ENCODE measurements around the gene POLR2E.

POLR2E gene

GRCh38 chr19:1074544-1075283 is 20.5 kb downstream of the POLR2E start:
- DNase-seq: peak; percentile 94

GRCh38 chr19:1073956-1074517 is 21.1 kb downstream of the POLR2E start:
- DNase-seq: no peak

DNA sequence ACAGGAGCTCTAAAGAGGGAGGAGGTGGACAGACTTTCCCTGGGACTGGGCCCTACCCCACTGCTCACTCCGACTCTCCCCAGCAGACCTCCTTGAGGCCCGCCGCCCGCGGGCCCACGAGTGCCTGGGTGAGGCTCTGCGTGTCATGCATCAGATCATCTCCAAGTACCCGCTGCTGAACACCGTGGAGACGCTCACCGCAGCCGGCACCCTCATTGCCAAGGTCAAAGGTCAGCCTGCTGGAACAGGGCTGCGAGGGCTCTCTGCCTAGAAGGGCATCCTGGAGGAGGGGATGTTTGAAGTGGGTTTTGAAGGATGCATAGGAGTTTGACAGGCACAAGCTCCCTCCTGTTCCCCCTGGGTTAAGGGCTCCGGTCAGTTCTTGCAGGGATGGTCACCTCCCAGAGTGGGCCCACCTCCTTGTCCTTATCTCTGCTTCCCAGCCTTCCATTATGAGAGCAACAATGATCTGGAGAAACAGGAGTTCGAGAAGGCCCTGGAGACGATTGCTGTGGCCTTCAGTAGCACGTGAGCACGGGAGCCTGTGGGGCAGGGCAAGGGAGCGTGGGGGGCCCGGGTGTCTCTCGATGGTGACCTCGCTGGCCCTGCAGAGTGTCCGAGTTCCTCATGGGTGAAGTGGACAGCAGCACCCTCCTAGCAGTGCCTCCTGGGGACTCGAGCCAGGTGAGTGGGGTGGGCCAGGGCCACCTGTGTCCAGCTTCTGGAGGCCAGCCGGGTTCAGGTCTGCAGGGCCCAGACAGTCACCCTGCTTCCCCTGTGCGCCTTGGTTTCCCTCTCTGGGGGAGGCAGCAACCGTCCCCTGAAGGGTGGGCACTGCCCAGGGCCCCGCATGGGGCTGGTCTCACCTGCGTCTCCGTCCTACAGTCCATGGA is 21.9 kb downstream of the POLR2E start:
- no peak for DNase-seq

DNA sequence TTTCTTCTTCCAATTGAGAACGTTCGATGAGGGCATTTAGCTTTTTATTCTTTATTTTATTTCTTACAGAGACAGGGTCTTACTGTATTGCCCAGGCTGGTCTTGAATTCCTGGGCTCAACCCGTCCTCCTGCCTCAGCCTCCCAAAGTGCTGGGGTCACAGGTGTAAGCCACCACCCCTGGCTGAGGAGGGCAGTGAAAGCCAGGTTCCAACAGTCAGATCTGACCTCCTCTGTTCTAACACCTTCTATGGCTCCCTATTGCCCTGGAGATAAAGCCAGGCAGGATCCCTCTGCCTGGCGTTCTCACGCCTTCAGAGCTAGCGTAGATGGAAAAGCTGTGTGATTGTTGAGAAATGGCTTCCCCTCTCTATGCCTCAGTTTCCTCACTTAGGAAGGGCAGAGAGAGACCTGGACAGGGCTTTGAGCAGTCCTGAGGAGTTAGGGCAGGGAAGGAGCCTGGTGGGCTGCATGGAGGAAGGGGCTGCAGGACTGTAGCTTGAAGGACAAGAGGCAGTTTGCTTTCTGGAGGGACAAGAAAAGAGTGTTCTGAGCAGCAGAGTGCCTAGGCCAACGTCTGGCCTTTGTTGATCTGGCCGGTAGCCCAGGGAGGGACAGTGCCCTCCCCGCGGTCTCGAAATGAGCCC is 22.7 kb downstream of the POLR2E start:
- no peak for DNase-seq

- DNase-seq: no peak
These were observed 24.0 kb downstream of the POLR2E start for GRCh38 chr19:1070931-1071791.

DNA sequence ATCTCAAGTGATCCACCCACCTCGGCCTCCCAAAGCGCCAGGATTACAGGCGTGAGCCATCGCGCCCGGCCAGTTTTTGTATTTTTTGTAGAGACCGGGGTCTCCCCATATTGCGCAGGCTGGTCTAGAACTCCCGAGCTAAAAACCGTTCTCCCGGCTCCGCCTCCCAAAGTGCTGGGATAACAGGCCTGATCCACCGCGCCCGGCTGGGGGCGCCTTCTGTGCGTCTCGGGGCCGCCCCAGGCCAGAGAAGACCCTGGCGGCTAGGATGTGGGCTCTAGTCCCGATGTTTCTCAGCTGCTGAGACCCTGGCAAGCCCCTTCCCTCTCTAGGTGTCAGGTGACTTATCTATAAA is 24.6 kb downstream of the POLR2E start:
- DNase-seq: no peak

GRCh38 chr19:1069009-1069779 is 26.0 kb downstream of the POLR2E start:
- DNase-seq: no peak

GRCh38 chr19:1068009-1069001 is 26.9 kb downstream of the POLR2E start:
- DNase-seq: no peak

DNA sequence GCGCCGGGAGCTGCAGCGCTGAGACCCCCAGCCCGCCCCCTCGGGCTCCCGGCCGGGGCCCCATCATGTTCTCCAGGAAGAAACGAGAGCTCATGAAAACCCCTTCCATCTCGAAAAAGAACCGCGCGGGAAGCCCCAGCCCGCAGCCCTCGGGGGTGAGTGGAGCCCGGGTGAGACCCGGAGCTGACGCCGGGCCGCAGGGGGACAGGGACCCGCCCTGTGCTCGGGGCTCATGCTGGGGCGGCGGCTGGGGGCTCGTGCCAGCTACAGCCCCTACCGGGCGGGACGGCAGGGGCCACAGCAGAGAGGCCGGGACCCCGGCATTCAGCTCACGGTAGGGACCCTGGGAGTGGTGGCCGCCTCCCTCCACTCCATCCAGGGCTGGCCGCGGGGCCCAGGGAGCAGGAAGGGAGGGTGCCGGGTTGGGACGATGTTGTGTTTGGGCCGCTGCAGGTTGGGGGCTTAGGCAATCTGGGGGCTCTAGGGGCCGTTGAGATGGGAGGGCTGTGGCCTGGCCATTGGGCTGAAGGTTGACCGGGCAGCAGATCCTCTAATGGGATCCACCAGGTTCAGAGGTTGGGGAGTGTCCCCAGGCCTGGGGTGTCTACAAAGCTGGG is 27.7 kb downstream of the POLR2E start:
- no peak for DNase-seq

GRCh38 chr19:1066748-1067340 is 28.3 kb downstream of the POLR2E start, which contains the start of gene ARHGAP45:
ARHGAP45 (plus strand) TSS chr19:1067167; CDS start chr19:1067406, 239 bp downstream.
- no peak for DNase-seq

DNA sequence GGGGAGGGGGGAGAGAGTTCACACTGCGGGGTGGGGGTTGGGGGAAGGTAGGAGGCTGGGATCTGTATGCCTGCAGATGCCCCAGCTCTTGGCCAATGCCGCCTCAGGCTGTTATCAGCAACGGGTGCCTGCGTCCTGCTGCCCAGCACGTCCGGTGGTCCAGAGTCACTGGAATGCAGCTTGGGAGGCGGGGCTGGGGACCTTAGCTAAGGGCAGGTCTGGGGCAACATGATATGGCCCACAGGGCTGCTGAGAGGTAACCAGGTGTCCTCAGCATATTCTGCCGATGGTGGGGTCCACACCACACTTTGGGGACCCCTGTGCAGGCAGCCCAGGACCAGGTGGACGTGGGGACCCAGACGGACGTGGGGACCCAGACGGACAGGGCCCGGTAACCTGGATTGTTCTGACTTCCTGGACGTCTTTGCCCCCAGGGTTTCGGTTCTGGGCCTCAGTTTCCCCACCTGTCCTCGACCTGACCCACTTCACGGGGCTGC is 28.9 kb downstream of the POLR2E start:
- DNase-seq: no peak

DNA sequence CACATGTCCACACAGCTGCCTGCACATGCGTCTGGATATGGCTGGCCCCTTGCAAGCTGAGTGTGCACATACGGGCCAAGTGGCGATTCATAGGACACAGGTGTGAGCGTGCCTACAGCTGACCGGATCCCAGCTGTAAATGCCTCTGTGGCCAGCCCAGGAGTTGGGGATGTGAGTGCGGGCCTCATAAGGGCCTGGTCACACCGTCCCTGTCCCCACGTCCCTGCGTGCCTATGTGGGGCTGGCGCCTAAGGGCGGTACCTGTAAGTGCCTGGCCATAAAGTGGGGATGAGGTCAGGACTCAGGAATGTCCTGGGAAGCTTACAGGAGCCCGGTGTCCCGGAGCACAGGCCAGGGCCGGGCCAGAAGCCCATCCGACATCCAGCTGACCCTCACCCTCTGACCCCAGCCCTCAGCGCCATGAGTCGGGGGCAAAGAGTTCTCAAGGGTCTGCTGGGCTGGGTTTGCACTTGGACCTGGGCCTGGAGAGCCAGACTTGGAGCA is 29.5 kb downstream of the POLR2E start:
- no peak for DNase-seq

DNA sequence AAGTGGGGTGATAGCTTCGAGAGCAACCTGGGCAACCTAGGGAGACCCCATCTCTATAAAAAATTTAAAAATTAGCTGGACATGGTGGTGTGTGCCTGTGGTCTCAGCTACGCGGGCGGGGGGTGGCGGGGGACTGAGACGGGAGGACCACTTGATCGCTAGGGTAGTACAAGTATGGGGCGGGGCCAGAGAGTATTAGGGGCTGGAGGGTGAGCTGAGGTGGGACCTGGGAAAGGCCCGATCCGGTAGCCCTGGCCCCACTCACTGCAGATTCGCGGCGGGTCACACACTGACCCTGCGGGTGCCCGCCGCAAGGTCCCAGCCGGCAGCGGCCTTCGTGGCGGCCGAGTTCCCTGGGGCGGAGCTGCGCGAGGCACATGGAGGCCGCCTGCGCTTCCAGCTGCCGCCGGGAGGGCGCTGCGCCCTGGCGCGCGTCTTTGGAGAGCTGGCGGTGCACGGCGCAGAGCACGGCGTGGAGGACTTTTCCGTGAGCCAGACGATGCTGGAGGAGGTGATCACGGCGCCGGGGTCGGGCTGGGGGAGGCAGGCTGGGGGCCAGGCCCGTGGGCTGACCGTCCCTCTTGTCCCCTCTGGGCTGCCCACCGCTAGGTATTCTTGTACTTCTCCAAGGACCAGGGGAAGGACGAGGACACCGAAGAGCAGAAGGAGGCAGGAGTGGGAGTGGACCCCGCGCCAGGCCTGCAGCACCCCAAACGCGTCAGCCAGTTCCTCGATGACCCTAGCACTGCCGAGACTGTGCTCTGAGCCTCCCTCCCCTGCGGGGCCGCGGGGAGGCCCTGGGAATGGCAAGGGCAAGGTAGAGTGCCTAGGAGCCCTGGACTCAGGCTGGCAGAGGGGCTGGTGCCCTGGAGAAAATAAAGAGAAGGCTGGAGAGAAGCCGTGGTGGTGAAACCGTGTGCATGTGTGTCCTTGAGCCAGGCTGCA is 30.2 kb downstream of the POLR2E start:
- DNase-seq: peak; percentile 63

- DNase-seq: no peak
These were observed 31.1 kb downstream of the POLR2E start for GRCh38 chr19:1063909-1064660.

DNA sequence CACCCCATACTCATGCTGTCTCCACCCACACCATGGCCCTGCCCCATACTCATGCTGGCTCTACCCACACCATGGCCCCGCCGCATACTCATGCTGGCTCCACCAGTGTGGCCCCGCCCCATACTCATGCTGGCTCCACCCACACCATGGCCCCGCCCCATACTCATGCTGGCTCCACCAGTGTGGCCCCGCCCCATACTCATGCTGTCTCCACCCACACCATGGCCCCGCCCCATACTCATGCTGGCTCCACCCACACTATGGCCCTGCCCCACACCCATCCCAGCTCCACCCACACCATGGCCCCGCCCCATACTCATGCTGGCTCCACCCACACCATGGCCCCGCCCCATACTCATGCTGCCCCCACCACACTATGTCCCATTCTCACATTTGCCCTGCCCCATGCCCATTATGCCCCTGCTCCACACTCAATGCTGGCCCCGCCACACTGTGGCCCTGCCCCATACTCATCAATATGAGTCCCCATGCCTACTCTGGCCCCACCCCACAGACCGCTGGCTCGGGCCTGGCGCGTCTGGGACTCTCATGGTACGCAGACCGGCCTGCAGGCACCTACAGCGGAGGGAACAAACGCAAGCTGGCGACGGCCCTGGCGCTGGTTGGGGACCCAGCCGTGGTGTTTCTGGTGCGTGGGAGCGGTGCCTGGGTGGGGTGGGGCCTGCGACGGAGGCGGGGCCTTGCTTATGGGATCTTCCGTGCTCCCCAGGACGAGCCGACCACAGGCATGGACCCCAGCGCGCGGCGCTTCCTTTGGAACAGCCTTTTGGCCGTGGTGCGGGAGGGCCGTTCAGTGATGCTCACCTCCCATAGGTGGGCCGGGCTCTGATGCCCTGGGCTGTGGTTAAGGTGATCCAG is 31.9 kb downstream of the POLR2E start:
- no peak for DNase-seq

Data from COR-L47 (cell line).